ENCODE data around the gene POLR2J2.
"Not testable (repeated sequence)": the region's sequence is repeated elsewhere in the genome, so short reads cannot be mapped to it uniquely, and the experiment has no call there.

Gene POLR2J2

DNA sequence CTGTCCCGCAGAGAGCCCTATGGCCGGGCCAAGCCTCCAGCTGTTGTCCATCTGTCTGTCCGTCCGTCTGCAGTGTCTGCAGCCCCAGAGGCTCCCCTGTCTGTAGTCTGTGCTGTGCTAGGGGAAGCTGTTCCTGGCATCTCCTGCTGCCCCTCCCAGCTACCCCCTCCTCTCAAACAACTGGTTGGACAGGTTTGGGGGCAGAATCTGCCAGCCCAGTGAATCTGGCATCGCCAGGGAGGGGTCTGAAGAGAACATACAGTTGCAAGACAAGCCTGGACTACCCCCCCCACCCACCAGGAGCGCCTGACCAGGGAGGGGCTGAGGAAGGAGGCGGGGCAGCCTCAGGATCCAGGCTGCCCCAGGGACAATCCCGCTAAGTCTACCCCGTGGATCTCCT is 28.8 kb downstream of the POLR2J2 start, which contains the start of gene UPK3BL1:
Gene UPK3BL1 (minus strand): TSS at position 101 of the 400 bp plus-strand sequence. CDS start 50 bp downstream, at position 51.
- H3K4me1 Mint-ChIP-seq (ENCODE audit: low read depth in 2 of 2); ATAC-seq (replicated peaks); H3K9me3 Mint-ChIP-seq; H3K27me3 Mint-ChIP-seq; H3K4me3 Mint-ChIP-seq; DNase-seq; H3K36me3 Mint-ChIP-seq (ENCODE audit: insufficient read depth); H3K27ac Mint-ChIP-seq: not testable (repeated sequence)

DNA sequence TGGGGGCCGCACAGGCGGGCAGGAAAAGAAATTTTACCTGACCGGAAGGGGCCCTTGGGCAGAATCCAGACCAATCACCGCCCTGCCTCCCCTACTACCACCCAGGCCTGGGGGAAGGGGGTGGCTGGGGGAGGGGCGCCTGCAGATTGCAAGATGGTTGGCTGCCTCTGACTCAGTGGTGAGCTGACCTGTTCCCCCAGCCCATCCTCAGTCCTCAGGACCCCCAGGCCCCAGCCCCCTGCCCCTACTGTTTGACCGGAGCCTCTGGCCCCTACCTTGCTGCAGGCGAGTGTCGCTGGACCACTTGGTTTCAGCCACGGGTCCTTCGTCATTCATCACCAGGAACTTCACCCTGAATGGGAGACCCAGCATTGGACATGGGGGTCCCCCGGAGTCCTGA is 32.6 kb downstream of the POLR2J2 start:
- not testable (repeated sequence) for H3K9me3 Mint-ChIP-seq; H3K36me3 Mint-ChIP-seq (ENCODE audit: insufficient read depth); DNase-seq; H3K4me3 Mint-ChIP-seq; H3K4me1 Mint-ChIP-seq (ENCODE audit: low read depth in 2 of 2); ATAC-seq (replicated peaks); H3K27me3 Mint-ChIP-seq; H3K27ac Mint-ChIP-seq

DNA sequence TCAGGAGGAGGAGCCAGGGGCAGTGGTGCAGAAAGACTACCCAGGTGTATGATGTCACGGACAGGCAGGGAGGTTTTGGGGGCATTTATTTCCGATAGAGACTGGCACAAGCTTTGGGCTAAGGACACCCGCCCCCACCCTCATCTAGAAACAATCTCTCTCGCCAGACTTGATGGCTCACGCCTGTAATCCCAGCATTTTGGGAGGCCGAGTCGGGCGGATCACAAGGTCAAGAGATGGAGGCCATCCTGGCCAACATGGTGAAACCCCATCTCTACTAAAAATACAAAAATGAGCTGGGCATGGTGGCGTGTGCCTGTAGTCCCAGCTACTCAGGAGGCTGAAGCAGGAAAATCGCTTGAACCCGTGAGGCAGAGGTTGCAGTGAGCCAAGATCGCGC is 34.5 kb downstream of the POLR2J2 start:
- H3K36me3 Mint-ChIP-seq (ENCODE audit: insufficient read depth); ATAC-seq (replicated peaks); DNase-seq; H3K4me3 Mint-ChIP-seq; H3K27ac Mint-ChIP-seq; H3K9me3 Mint-ChIP-seq; H3K4me1 Mint-ChIP-seq (ENCODE audit: low read depth in 2 of 2); H3K27me3 Mint-ChIP-seq: not testable (repeated sequence)

DNA sequence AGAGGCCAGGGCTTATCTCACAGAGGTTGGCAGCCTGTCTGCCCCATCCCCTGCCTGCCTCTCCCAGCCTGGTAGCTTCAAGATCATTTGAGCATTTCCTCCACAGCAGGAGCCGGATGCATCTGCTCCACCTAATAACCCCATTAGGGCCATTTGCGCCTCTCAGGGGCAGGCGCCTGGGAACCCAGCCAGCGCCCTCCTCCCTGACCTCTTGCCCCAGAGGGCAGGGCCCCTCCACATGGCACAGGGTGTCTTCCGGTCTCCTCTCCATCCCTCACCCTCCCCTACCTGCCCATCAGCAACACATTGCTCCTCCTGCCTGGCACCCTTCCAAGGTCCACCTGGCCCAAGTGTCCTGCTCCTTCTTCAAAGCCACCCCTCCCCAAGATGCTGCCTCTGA is 36.1 kb downstream of the POLR2J2 start:
- not testable (repeated sequence) for H3K4me3 Mint-ChIP-seq; H3K4me1 Mint-ChIP-seq (ENCODE audit: low read depth in 2 of 2); DNase-seq; ATAC-seq (replicated peaks); H3K27me3 Mint-ChIP-seq; H3K27ac Mint-ChIP-seq; H3K36me3 Mint-ChIP-seq (ENCODE audit: insufficient read depth); H3K9me3 Mint-ChIP-seq

DNA sequence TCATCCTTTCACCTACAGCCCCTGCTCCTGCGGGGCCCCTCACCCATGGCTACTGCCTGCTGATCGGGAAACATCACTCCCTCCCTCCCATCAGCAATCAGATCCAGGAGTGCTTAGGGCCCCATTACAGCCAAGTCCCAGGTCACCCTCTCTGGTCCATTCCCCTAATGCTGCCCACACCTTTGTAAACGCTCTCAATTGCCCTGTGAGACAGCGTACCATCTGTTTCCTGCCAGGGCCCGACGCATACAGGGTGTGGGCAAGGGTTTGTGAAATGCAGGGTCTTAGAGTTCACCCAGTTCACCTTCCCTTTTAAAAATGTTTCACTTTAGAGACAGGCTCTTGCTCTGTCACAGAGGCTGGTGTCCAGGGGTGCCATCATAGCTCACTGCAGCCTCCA is 37.2 kb downstream of the POLR2J2 start:
- ATAC-seq (replicated peaks); H3K9me3 Mint-ChIP-seq; H3K4me3 Mint-ChIP-seq; H3K36me3 Mint-ChIP-seq (ENCODE audit: insufficient read depth); H3K4me1 Mint-ChIP-seq (ENCODE audit: low read depth in 2 of 2); DNase-seq; H3K27me3 Mint-ChIP-seq; H3K27ac Mint-ChIP-seq: not testable (repeated sequence)

DNA sequence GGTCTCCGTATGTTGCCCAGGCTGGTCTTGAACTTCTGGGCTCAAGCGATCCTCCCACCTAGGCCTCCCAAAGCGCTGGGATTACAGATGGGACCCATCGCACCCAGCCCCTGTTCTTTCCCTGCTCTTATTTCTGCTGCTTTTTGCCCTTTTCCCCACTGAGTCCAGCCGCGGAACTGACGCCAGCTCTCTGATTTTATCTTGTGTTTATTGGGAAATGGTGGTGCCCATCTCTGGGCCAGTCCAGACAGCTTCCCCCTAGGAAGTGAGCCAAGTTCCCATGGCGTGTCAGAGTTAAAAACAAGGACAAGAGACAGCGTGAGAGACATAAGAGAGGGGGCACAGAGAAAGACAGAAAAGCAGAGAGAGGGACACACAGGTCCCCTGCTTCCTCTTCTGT is 40.8 kb downstream of the POLR2J2 start:
- peak overlapping the region in 1 of 2 donors; percentile 76 for H3K27ac Mint-ChIP-seq
- not testable (repeated sequence) for H3K9me3 Mint-ChIP-seq; H3K27me3 Mint-ChIP-seq; H3K4me3 Mint-ChIP-seq; H3K4me1 Mint-ChIP-seq (ENCODE audit: low read depth in 2 of 2); ATAC-seq (replicated peaks); H3K36me3 Mint-ChIP-seq (ENCODE audit: insufficient read depth); DNase-seq

DNA sequence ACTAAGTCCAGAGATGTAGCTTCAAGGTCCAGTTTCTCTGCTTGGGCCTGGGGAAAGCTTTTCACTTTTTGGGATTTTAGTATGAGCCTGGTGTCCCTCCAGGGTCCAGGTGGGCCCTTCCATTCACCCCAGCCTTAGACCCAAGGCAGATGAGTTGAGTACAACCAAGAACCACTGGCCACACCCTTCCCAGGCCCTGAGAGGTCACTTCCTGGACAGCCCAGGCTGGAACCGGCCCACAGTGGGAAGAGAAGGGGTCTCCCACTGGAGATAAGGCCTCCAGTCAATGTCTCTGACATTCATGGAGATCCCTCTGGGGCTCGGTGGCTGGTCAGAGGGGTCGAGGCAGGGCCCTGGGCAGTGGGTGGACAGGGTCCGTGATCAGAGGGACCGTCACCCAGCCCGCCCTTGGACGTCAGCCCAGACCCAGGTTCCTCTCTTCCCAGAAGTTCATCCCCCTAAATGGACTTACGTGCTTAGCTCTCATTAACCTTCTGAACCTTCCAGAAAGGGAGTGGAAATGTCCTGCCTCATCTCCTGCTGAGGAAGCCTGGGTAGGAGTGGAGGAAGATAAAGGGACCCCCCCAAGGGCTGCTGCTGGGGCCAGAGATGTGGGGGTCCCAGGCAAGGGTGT is 44.1 kb downstream of the POLR2J2 start:
- not testable (repeated sequence) for DNase-seq; H3K4me3 Mint-ChIP-seq; H3K27ac Mint-ChIP-seq; H3K27me3 Mint-ChIP-seq; ATAC-seq (replicated peaks); H3K36me3 Mint-ChIP-seq (ENCODE audit: insufficient read depth); H3K4me1 Mint-ChIP-seq (ENCODE audit: low read depth in 2 of 2); H3K9me3 Mint-ChIP-seq

DNA sequence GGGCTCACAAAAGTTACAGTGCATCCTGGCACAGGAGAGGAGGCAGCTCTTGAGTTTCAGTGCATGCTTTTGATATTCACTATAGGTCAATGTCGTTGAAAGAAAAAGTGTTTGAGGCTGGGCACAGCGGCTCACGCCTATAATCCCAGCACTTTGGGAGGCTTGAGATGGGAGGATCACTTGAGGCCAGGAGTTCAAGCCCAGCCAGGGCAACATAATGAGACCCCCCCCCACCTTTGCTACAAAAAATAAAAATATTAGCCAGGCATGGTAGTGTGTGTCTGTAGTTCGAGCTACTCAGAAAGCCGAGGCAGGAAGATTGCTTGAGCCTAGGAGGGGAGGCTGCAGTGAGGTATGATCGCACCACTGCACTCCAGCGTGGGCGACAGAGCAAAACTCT is 53.3 kb downstream of the POLR2J2 start:
- H3K4me1 Mint-ChIP-seq (ENCODE audit: low read depth in 2 of 2); H3K27me3 Mint-ChIP-seq; H3K36me3 Mint-ChIP-seq (ENCODE audit: insufficient read depth); ATAC-seq (replicated peaks); H3K9me3 Mint-ChIP-seq; H3K4me3 Mint-ChIP-seq; H3K27ac Mint-ChIP-seq; DNase-seq: not testable (repeated sequence)

DNA sequence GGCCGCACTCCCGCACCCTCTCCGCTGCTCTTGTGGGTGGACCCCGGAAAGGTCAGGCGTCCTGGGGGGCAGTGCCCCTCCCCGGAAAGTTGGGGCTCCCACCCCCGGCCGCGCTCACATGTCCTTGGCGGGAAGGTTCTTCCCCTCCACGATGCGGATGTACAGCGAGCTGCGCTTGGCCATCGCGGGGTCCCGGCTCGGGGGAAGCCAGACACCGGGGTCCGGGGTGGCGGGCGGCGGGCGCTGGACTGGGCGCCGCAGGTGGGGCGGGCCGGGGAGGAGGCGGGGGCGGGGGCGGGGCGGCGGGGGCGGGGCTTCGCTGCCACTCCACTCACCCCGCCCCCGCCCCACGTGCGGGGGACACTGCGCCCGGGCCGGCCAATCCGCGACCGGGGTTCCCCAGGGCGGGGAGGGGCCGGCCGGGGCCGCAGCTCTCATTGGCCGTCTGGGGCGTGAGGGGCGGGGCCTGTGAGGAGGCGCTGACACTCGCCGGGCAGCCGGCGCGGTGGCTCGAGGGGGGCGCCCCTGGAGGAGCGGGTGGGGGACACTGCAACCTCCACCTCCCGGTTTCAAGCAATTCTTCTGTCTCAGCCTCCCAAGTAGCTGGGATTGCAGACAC is 54.8 kb downstream of the POLR2J2 start, which contains the start of gene RASA4:
Gene RASA4 (minus strand): TSS at position 250 of the 619 bp plus-strand sequence. CDS start 67 bp downstream, at position 183.
- H3K27ac Mint-ChIP-seq; H3K4me1 Mint-ChIP-seq (ENCODE audit: low read depth in 2 of 2); H3K27me3 Mint-ChIP-seq; H3K9me3 Mint-ChIP-seq; H3K36me3 Mint-ChIP-seq (ENCODE audit: insufficient read depth): not testable (repeated sequence)
- DNase-seq (peak; percentile 32 to 61 (median 44)), ATAC-seq (replicated peaks) (peak; percentile 97)
- H3K4me3 Mint-ChIP-seq = peak within 1 kb of the TSS in 1 of 2 donors; percentile 49

All from effector memory CD8-positive, alpha-beta T cell (primary cell).